GM18507 (cell line): ENCODE results near the gene TEX19.
"Not testable (repeated sequence)": the region's sequence is repeated elsewhere in the genome, so short reads cannot be mapped to it uniquely, and the experiment has no call there.

ENCODE experiments used
- DNase-seq: peaks from one replicate; pipeline ENCODE4 v3.0.0; 2011; ENCODE audit warnings: low read depth; ENCODE audit not compliant: insufficient read length; ENCODE audit errors: extremely low spot score
- FAIRE-seq: peaks from 2 replicates; lab custom pipeline; 2011; peaks lifted over from hg19 to GRCh38; lab: Jason Lieb, UNC

TEX19 gene

DNA sequence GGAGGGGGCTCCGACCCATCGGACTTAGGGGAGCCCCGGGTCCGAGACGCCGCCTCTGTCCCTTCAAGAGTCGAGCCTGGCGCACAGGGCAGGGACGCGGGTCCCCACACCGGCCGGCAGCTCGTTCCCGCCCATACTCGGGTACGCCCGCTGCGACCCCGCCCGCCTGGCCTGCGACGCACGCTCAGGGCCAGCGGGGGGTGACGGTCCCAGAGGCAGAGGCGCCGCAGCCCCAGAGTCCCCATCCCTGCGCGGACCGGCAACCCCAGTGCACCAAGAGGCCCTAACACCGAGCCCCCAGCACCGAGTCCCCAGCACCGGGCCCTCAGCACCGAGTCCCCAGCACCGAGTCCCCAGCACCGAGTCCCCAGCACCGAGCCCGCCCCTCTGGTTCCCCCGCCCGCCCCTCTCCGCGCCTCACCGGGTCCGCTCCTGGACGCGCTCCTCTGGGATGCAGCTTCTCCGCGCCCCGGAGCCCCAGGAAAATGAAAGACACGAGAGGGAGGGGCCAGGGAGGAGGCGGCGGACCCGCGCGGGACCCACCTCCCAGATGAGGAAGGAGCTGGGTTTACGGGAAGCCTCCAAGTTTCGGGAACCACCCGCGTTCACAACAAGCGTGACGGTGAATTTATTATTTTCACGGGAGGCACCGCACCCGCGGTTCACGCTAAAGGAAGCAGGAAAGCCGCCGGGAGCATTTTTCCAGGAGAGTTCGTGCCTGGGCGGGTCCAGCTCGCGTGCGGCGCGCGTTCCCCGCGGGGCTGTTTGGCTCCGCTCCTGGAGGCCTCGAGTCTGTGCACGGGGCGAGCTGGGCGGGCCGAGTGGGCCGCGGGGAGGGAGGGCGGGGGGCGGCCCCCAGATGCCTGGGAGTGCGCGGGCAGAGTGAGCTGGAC, 25.5 kb upstream of the TEX19 start, which contains the start of gene SECTM1:
Gene SECTM1 (minus strand): TSS at position 488 of the 893 bp plus-strand sequence. CDS start 6,526 bp downstream, outside the sequence.
- no peak for FAIRE-seq
- DNase-seq: no peak

DNA sequence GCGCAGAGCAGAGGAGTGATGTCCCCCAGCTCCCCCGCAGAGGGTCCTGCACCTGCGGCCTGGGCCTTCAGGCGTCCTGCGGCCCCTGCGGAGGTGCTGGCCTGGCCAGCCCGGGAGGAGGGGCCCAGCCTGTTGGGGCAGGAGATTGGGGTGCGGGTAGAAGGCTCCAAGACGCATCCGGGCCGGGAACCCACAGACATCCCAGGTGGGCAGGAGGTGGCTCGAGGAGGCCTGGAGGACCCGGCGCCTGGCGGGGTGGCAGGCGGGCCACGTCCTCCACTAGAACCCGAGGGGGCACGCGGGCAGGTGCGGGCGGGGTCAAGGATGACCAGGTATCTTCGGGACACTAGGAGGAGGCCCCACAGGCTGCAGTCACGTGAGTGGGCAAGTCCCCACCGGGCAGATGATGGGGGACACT, 24.8 kb upstream of the TEX19 start:
- no peak for DNase-seq

DNA sequence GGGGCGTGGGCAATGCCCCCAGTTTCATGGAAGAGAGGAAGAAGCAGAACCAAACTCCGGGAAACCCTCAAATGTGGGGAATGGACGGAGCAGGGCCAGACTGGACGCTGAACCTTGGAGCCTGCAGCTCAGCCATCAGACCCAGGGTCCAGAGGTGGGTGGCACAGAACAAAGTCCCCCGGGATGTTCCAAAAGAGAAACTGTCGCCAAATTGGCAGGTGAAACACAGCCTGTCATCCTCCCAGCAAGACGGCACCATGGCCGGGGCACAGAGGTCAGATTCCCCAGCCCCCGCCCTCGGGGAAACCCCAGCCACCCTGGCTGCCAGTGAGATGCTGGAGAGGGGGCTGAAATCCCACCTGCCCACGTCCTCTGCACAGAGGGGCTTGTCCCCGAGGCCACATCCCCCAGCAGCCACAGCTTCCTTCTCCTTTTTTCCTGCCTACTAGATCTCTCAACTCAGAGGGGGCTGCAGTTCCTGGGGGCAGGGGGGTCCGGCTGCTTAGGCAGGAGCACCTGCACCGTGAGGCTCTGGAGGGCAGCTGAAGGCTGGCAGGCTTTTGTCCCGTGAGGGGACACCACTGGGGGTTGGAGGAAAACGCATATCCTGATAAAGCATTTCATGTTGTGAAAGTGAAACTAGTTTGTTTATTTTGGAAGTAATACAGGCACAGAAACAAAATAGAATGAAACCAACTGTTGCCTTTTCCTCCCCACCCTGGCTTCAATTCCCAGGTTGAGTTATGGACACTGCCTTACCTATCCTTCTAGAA, 24.2 kb upstream of the TEX19 start:
- no peak for FAIRE-seq
- no peak for DNase-seq

More for the DNA sequence above, 24.8 kb upstream of the TEX19 start:
- no peak for FAIRE-seq

DNA sequence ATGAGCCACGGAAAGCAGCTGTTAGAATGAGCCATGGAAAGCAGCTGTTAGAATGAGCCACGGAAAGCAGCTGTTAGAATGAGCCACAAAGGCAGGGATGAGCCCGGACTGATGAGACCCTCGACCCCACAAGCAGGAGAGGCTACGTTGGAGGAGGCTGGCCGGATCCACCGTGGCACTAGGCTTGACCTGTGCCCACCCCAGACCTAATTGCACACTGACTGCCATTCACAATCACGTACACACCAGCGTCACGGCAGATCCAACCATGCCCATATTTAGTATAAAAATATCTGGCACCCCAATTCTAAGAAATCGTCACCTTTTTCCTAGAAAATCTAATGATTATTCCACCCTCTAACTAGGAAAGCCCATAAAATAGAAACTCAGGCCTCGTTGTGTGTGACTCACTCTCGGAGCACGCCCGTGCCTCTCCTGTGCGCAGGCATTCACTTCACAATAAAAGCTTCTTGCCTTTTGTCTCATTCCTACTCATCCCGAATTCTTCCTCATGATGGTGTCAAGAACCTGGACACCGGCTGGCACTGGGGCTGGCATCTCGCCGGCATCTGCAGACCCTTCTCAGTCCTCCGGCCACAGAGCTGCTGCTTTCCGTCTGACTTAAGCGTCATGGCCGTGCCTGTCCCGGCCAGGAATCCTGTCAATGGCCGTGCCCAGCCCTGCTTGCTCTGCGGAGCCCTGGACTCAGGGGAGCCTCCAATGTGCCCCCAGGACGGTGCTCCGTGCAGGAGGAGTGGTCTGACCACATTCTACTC, 20.0 kb upstream of the TEX19 start:
- FAIRE-seq: no peak
- DNase-seq: no peak

DNA sequence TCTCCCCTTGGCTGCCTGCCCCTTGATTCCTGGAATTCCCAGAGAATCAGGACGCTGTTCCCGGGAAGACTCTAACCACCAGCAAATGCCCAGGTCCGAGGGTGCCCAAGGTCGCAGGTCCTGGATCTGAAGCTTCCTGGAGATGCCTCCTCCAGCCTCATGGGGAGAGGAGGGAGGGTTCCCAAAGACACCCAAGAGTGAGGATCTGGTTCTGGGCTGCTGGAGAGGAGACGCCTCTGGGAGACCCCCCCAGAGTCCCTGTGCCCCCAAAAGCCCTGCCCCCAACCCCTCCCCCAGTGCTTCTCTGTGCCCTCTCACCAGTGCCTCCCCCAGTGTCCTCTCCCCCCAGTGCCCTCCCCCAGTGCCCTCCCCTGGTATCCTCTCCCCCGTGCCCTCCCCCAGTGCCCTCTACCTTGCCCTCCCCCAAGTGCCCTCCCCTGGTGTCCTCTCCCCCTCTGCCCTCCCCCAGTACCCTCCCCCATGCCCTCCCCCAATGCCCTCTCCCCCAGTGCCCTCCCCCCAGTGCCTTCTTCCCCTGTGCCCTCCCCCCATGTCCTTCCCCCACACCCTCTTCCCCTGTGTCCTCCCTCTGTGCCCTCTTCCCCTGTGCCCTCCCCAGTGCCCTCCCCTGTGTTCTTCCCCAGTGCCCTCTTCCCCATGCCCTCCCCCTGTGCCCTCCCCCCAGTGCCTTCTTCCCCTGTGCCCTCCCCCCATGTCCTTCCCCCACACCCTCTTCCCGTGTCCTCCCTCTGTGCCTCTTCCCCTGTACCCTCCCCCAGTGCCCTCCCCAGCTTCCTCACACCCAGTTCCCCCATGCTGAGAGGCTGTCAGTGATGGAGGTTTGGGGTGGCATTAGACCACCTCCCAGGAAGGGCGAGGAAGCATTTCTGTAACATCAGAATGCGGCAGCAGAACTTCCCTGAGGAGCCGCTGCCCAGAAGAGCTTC, 19.1 kb upstream of the TEX19 start:
- FAIRE-seq: no peak
- no peak for DNase-seq

DNA sequence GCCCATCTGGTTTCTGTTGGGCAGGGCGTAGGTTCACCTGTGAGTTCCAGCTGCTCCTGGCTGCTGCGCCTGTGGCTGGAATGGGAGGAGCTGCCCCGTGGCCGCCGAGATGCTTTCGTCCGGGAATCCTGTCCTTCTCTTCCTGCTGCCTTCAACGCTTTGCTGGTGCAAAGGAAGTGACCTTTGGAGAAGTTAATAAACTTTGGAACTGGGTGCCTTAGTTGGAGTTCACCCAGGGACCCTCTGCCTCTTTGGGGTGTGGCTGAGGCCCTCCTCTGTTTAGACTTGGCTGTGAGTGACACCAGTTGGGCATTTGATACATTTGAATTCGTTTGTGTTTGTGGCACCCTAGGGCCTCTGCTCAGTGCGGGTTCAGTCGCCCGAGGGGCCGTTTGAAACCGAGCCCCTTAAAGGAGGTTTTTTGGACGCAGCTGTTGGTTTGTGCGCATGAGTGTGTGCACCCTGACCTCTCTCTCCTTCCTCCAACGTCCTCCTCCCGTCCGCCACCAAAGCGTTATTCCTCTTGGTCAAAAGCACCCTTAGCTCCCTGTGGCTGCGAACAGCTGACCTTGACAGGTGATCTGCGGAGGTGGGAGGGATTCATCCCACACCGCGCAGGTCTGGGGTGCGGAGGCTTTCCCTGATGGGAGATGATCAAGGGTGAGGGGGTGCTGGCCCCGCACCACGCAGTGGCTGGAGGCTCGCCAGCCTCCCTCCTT, 16.5 kb upstream of the TEX19 start:
- FAIRE-seq (no peak), DNase-seq (no peak)

DNA sequence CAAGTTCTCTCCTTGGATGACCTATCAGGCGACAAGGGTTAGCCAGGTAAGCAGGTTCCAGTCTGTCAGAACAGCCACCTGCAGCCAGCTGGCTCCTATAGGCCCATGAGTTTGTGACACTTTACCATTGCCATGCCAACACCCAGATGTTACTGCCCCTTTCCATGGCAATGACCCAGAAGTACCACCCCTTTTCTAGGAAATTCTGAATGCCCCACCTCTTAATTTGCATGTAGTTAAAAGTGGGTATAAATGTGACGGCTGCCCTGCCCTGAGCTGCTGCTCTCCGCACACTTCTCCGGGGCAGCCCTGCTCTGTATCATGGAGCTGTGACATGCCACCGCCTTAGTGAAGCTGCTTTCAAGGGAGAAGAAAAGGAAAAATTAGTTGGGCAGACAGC, 15.5 kb upstream of the TEX19 start:
- FAIRE-seq: no peak

DNA sequence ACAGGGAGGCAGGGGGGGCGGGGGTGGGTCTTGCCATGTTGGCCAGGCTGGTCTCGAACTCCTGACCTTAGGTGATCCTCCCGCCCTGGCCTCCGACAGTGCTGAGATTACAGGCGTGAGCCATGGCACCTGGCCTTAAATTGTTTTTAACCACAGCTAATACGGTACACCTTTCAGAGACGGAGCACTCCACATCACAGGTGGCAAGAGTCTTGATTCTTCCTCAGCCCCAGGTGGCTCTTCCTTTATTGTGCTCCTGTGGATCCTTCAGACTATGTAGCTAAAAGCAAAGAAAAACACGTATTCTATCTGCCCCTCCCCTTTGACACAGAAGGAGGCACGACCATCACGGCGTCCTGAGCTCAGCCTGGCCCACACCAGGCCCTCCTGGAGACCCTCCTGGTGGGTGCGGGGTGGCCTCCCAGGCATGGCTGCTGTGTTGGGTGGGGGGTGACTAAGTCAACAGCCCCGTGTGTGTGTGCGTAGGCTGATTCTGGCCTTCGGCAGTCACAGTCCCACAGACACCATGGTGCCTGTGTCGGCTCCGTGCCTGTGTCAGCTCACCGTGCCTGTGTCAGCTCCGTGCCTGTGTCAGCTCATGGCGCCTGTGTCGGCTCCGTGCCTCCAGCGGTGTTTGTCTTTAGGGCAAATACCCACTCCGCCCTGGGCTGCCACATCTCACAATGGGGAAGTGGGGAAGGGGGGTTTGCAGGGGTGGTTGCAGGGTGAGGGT, 14.7 kb upstream of the TEX19 start:
- FAIRE-seq (no peak), DNase-seq (no peak)

More for the DNA sequence above, 15.5 kb upstream of the TEX19 start:
- no peak for DNase-seq

DNA sequence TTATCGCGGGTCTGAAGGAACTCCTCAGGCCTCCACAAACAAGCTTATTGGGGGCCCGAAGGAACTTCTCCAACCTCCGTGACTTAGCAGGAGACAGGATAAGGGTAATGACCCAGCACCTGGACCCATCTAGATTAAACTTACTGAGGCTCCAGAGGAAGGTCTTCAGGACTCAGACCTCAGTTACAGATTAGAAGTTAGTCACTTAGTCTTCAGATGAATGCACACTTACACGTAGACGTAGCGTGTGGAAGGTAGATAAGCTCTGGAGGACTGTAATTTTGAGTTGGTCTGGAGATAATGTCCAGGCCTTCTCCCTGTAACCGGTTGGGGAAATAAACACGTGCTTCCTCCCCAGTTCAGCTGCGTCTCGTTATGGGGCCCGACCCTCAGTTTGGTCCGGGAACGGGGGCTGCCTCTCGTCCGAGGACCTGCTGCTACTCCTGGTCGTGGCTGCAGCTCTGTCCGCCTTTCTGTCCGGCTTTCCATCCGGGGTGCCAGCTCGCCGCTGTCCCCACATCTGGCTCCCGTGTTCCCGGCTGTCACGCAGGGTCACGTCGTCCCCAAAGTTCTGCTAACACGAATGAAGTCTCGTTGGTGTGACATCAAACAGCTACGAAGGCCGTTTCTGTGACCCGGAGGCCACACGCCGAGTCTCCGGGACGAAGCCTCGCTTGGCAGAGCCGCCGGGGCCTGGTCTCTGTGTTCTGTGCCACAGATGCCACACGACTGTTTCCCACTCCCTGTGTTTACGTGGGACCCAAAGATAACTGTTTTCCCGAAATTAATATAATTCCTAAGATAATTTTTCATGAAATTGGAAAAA, 13.7 kb upstream of the TEX19 start:
- no peak for DNase-seq
- FAIRE-seq: no peak

DNA sequence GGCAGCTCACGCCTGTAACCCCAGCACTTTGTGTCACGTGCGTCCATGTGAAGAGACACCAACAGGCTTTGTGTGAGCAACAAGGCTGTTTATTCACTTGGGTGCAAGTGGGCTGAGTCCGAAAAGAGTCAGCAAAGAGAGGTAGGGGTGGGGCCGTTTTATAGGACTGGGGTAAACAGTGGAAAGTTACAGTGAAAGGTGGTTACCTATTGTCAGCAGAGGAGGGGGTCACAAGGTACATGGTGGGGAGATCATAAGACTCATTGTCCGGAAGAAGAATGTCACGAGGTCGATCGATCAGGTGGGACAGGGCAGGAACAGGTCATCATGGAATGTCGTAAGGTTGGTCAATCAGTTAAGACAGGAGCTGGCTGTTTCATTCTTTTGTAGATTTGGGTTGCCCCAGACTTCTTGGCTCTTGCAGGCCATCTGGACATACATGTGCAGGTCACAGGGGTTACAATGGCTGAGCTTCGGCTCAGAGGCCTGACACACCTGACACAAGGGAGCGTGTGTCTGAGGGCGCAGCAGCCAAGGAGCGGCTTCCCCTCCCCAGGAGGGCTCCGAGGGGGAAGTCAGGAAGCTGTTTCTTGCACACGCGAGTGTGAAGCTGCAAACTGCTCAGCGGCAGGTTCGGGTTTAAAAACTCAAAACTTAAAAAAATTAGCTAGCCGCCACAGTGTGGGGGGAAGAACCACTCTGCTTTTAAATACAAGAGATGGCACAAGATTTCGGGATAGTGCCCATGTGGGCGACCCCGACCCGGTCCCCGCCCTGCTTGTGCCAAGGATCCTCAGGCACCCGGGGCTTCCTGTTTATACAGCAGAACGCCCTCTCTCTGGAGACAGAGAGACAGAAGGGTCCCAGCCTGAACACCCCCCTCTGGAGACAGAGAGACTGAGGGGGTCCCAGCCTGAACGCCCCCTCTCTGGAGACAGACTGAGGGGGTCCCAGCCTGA, 12.4 kb upstream of the TEX19 start:
- FAIRE-seq (no peak), DNase-seq (no peak)

DNA sequence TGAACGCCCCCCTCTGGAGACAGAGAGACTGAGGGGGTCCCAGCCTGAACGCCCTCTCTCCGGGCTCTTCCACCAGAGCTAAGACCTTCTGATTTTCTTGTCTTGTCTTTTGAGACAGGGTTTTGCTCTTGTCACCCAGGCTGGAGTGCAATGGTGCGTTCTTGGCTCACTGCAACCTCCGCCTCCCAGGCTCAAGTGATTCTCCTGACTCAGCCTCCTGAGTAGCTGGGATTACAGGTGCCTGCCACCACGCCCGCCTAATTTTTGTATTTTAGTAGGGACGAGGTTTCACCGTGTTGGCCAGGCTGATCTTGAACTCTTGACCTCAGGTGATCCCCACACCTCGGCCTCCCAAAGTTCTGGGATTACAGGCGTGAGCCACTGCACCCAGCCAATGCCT, 11.1 kb upstream of the TEX19 start:
- not testable (repeated sequence) for FAIRE-seq, DNase-seq

DNA sequence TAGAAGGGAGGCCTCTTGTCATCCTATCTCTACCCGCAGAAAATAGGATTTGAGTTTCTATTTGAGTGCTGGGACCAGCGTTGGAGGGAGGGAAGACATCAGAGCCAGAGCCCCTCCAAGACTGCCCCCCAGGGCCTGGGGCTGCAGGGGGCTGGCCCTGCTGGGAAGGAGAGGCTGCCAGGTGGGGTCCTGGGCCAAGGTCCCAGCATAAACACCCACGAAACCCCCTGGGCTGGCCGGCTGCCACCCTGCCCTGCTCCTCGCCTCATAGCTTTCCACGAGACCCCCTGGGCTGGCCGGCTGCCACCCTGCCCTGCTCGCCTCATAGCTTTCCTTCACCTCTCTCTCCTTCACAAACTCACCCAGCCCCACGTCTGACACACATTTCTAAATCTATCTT, 10.6 kb upstream of the TEX19 start:
- FAIRE-seq: no peak
- no peak for DNase-seq

DNA sequence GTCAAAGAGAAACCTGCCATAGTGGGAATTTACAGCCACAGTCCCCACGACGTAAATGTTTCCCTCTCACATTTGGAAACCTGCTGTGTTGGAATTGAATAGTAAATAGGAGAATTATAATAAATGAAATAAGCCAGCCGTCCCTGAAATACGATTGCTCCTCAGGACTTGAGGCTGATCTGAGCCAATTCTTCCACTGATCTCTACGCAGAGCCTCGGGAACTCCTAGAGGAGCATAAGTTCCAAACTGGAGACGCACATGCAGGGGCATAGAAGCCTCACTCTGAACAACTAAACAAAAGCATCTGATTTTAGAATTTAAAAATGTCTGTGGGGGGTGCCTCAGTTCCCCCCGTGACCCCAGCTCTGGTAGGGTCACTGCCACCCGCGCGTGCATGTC, 10.2 kb upstream of the TEX19 start:
- no peak for DNase-seq
- FAIRE-seq: no peak

DNA sequence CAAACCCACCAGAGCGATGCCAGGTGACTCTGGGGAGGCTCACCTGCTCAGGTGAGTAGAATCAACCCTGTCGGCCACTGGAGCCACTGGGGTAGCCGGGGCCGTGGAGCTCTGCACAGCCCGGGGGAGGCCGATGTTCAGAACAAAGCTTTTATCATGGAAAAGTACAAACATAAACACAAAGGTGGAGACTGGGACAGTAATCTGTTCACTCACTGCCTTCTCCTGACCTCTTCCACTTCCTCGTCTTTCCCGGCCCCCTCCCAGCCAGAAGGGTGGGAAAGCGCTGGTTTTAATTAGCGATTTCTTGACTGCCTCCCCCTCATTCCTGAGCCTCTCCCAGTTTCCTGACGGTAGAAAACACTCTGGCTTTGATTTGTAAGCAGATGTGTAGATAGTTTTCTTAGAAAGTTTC, 9.8 kb upstream of the TEX19 start:
- no peak for FAIRE-seq
- no peak for DNase-seq

DNA sequence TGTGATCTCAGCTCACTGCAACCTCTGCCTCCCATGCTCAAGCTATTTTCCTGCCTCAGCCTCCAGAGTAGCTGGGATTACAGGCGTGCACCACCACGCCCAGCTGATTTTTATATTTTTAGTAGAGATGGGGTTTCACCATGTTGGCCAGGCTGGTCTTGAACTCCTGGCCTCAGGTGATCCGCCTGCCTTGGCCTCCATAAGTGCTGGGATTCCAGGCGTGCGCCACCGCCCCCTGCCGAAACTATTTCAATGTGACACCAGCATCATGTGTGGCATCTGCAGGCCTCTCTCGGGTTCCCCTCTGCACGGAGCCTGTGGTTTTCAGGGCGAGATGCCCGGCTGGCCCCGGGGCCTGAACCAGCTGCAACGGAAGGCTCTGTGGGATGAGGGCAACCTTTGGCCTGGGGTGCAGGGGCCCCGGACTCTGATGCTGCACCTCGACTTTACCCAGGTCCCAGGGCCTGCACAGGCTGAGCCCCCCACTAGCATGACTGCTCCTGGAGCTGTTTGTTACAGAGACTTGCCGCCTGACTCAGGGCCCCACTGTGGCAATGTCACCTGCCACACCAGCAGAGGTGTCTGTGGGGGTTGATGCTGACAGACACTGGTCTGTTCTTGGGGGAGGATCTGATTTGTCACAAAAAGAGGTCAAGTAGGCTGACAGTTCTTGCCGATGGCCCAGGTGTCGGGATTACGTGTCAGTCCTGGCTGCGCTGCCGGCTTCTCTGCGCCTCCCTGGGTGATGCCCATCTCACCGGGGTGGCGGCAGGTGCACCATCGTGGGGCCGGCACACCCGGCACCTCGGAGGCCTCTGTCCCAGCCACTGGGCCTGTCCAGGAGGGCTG, 8.6 kb upstream of the TEX19 start:
- FAIRE-seq (no peak), DNase-seq (no peak)
